ENCODE data around the gene ZNF783. TPM values are rescaled to one million over a fixed set of nuclear protein-coding genes. Genes with fewer than 3 reads are reported as not detected.

Gene ZNF783
- total and polyA plus RNA-seq, 2 of the 8 experiments (the other 6 are each of a cell fraction or from before 2014, with no cell fraction given), result 7.3 to 8.2 TPM

GRCh38 chr7:149294634-149295480 is 32.9 kb downstream of the ZNF783 start:
- no peak overlapping the region for H2BK15ac ChIP-seq (ENCODE audit: low read length)
- H2BK120ac ChIP-seq (replicated peaks; ENCODE audit: low read depth, low read length), result no peak overlapping the region
- no peak for TF ChIP-seq GABPA (IDR thresholded peaks at IDR 0.05; ENCODE audit: borderline replicate concordance, insufficient read depth, low read length)
- no peak for TF ChIP-seq TBP (IDR thresholded peaks at IDR 0.05; ENCODE audit: low read depth, low read length)
- TF ChIP-seq KDM5A (IDR thresholded peaks at IDR 0.05; ENCODE audit: low read length), result no peak
- 98% methylated on average over 55 of the region's 55 CpGs; no CpG with 5 or more reads in 1 of the 2 experiments for WGBS, 2 experiments (ENCODE audit: extremely low coverage in 1 of 2, insufficient coverage in 1 of 2, insufficient read length in 1 of 2, insufficient replicate concordance in 2 of 2, low coverage in 1 of 2, low lambda C conversion rate in 2 of 2, missing lambda C conversion rate in 1 of 2)
- no peak overlapping the region for H2BK20ac ChIP-seq (ENCODE audit: low read length)
- H3K4me2 ChIP-seq (ENCODE audit: insufficient read depth in 1 of 2, low read depth in 2 of 2, low read length in 2 of 2), result no peak overlapping the region
- H4K5ac ChIP-seq (ENCODE audit: insufficient read length, low read depth, low read length), result no peak overlapping the region
- no peak overlapping the region for H2AK5ac ChIP-seq (ENCODE audit: low read depth, low read length)
- FAIRE-seq (no peak), DNase-seq (ENCODE audit: low read depth in 1 of 2, low spot score in 2 of 2) (no peak)
- H3K79me2 ChIP-seq (ENCODE audit: control insufficient read depth in 1 of 2, insufficient read depth in 2 of 2, low read length in 2 of 2), result no peaks in the 10 kb centered on the region
- no peak overlapping the region for H2BK12ac ChIP-seq (ENCODE audit: low read depth, low read length)
- no peak overlapping the region for H4K91ac ChIP-seq (replicated peaks; ENCODE audit: insufficient read length, low read length)
- no peaks in the 10 kb centered on the region for H3K79me1 ChIP-seq (ENCODE audit: low read depth, low read length)
- H2AFZ ChIP-seq (ENCODE audit: low read length), result no peak overlapping the region
- no peak overlapping the region for H3K18ac ChIP-seq (ENCODE audit: extremely low read depth, low read length)
- H3K27me3 ChIP-seq (replicated peaks in 1 of 4; ENCODE audit: control insufficient read depth in 3 of 4, extremely low read depth in 1 of 4, insufficient read depth in 3 of 4, low read length in 3 of 4), result no peaks in the 10 kb centered on the region
- no peak overlapping the region for H3K56ac ChIP-seq (replicated peaks; ENCODE audit: insufficient read length, low read depth, low read length)
- no peaks in the 10 kb centered on the region for H3K36me3 ChIP-seq (ENCODE audit: control insufficient read depth in 2 of 4, insufficient read depth in 4 of 4, low read length in 3 of 4)
- H3K4ac ChIP-seq (replicated peaks; ENCODE audit: insufficient read length, low read depth, low read length), result no peak overlapping the region
- H3K9me3 ChIP-seq (ENCODE audit: insufficient read depth in 2 of 2, low read depth in 1 of 2, low read length in 1 of 2), result peaks cover 0 to 6% of the 10 kb centered on the region in 2 experiments; a peak in 1 of 4 replicates
- no peak overlapping the region for H4K8ac ChIP-seq (ENCODE audit: extremely low read depth, insufficient read depth, low read length)
- 0 out of 7 replicates have a peak, but pooled peaks cover 0 to 2% (median 0%) of the 10 kb centered on the region in 4 experiments for H3K4me1 ChIP-seq (replicated peaks in 1 of 4; ENCODE audit: control insufficient read depth in 3 of 4, insufficient read depth in 4 of 4, low read length in 3 of 4)
- H3K4me3 ChIP-seq (ENCODE audit: extremely low read depth in 1 of 4, insufficient read depth in 2 of 4, low read depth in 3 of 4, low read length in 4 of 4), result no peak overlapping the region
- H3K14ac ChIP-seq (ENCODE audit: insufficient read length), result no peak overlapping the region
- no peak overlapping the region for H3K9ac ChIP-seq (replicated peaks in 1 of 4; ENCODE audit: extremely low read depth in 1 of 4, low read depth in 3 of 4, low read length in 3 of 4)
- CTCF ChIA-PET (ENCODE audit: partially characterized antibody), result interaction anchor here (0.6 to 2.3 kb wide), 5 partner anchors 10 to 621 kb away, joined by 3 to 7 read pairs (median 3); no protein-coding TSS in a partner anchor
- H2BK5ac ChIP-seq (ENCODE audit: low read depth, low read length), result no peak overlapping the region; the same call in 1 of the 2 replicates
- H3K23ac ChIP-seq (ENCODE audit: insufficient read length), result no peak overlapping the region
- no peak overlapping the region for H3K27ac ChIP-seq (ENCODE audit: low read depth, low read length)
- no peaks in the 10 kb centered on the region for H4K20me1 ChIP-seq (replicated peaks in 1 of 2; ENCODE audit: control insufficient read depth in 1 of 2, insufficient read depth in 2 of 2, low read length in 2 of 2)
- POLR2A ChIA-PET (ENCODE audit: partially characterized antibody), result interaction anchor here (0.8 to 1.5 kb wide), 2 partner anchors 9 to 166 kb away, joined by 3 to 4 read pairs; partner anchors contain the start of gene ZNF777
- no peaks in the 10 kb centered on the region for H3K23me2 ChIP-seq (ENCODE audit: low read depth, low read length)

Measured in H1 (cell line).